WI38 (cell line): ENCODE results near the gene MYOF.
"Not testable (repeated sequence)": the region's sequence is repeated elsewhere in the genome, so short reads cannot be mapped to it uniquely, and the experiment has no call there.

Experiments used
- H3K4me3 ChIP-seq: 2 replicates; pipeline ENCODE4 v1.5.1; 2011; ENCODE audit warnings: low read depth, mild to moderate bottlenecking, control low read depth, low read length
- TF ChIP-seq, protein P1 (sequence below): IDR thresholded peaks from 2 replicates; pipeline ENCODE4 v1.5.1; 2012; ENCODE audit warnings: low read depth, mild to moderate bottlenecking, control low read depth, low read length

MYOF gene

DNA sequence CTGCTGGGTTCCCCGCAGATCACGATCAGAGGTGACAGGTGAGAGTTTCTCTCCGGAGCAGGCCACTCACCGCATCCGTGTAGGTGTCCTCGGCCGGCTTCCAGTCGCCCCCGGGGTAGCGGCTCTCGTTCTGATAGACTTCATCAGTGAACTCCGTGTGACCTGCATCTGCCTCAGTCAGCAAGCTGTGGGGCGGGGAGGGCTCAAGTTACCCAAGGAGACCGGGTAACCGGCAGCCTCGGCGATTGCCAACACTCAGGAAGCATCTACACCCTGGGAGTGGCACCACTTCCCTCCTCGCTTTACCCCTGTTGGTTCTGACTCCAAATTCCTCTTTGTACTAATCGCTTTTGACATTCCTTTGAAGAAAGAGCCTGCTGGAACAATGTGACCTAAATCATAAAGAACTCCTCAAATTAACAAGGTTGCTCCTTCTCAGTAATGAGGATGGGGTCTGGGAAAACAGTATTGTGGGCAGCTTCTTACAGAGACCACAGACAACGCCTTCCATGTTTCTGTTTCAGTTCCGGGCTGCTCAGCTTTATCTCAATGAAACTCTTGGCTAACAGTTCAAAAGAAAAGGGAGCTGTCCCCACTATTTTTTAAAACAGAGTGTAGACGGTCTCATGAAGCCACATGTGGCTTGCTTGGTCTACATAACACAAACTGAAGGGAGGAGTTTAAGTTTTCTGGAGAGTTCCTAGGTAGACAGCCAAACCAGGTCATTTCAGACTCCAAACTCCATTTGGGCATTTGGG is 118.1 kb downstream of the MYOF start:
- no peak overlapping the region for H3K4me3 ChIP-seq
- TF ChIP-seq, protein P1, sequence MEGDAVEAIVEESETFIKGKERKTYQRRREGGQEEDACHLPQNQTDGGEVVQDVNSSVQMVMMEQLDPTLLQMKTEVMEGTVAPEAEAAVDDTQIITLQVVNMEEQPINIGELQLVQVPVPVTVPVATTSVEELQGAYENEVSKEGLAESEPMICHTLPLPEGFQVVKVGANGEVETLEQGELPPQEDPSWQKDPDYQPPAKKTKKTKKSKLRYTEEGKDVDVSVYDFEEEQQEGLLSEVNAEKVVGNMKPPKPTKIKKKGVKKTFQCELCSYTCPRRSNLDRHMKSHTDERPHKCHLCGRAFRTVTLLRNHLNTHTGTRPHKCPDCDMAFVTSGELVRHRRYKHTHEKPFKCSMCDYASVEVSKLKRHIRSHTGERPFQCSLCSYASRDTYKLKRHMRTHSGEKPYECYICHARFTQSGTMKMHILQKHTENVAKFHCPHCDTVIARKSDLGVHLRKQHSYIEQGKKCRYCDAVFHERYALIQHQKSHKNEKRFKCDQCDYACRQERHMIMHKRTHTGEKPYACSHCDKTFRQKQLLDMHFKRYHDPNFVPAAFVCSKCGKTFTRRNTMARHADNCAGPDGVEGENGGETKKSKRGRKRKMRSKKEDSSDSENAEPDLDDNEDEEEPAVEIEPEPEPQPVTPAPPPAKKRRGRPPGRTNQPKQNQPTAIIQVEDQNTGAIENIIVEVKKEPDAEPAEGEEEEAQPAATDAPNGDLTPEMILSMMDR, result no peak

DNA sequence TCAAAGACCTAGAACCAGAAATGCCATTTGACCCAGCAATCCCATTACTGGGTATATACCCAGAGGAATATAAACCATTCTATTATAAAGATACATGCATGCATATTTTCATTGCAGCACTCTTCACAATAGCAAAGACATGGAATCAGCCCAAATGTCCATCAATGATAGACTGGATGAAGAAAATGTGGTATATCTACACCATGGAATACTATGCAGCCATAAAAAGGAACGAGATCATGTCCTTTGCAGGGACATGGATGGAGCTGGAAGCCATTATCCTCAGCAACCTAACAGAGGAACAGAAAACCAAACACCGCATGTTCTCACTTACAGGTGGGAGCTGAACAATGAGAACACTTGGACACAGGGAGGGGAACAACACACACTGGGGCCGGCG is 123.7 kb downstream of the MYOF start:
- H3K4me3 ChIP-seq, result not testable (repeated sequence)

DNA sequence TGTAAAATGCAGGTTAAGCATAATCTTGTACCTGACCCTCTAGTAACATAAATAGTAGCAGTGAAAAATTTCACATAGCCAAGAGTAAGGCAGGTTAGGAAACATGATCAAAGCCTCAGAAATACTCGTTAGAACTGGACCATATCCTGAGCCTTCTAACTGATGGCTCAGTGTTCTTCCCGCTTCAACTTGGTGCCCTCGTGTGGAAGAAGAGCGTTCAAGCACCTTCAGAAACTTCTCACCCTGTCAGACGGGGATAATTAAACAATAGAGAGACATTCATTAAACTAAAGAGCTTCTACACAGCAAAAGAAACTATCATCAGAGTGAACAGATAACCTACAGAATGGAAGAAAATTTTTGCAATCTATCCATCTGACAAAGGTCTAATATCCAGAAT is 124.5 kb downstream of the MYOF start:
- no peak overlapping the region for H3K4me3 ChIP-seq
- TF ChIP-seq, protein P1, result peak; percentile 40

DNA sequence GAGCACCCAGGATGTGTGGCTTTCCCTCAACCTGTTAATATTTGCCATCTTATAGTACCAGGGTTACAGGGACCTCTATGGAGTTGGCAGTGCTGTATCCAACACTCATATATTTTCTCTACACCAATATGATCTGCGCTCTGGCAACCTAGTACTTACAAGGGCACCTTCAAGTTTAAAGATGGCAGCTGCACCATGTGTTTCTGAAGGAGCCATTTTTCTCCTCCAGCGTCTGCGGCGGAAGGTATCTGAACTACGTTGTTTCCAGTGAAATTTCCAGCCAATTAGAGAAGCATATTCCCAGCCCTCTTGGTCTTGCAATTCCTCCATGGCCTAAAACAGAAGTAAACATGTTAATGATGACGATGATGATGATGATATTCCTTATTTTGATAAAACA is 125.6 kb downstream of the MYOF start:
- TF ChIP-seq, protein P1, result no peak
- H3K4me3 ChIP-seq, result no peak overlapping the region

DNA sequence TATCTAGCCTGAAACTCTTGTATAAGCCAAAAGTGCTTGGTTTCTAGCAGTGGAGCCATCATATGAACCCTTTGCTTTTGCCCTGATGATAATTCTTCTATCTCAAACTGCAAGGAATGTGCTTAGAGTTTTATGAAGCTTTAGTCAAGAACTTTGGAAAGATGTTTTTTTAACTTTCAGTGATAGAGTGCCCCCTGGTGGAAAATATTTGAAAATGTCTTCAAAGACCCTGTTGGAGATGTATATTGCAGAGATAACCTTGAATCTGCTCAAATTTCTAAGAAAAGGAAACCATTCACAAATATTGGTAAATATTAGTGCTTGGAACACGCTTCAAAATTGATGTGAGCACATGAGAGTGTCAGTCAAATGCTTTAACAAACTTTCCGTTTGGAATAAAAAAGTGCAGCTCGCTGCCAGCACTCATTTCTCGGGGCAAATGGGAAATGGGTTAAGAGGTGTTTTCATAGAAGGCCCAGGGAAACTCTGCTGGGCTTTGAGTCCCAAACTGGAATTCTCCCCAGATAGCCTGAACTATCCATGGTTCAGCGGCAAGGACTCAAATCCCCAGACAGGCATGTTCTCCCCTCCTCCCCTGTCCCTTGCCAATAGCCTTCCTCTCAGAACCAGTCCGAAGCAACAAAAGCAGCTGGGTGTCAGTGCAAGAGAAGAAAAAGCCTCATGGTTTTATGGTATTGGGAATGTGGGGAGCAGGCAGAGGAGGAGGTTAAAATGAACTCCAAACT is 129.3 kb downstream of the MYOF start:
- TF ChIP-seq, protein P1, result no peak
- H3K4me3 ChIP-seq, result no peak overlapping the region

DNA sequence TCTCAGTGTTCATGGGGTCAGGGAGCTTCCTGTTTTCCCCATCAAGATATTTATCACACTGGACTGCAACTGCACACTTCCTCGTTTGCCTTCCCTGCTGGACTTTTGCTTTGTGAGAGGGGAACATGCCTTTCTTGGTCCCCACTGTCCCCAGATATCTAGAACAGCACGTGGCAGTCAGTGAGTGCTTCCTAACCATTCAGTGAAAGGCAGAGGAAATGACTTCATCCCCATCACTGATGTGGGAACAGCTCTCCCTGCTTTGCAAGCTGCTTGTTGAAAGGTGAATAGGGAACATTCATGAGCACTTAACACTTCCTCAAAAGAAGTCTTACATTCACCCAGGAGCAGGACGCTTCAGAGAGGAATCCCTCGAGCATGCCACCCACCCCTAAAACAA is 135.4 kb downstream of the MYOF start:
- H3K4me3 ChIP-seq, result no peak overlapping the region
- TF ChIP-seq, protein P1, result no peak

DNA sequence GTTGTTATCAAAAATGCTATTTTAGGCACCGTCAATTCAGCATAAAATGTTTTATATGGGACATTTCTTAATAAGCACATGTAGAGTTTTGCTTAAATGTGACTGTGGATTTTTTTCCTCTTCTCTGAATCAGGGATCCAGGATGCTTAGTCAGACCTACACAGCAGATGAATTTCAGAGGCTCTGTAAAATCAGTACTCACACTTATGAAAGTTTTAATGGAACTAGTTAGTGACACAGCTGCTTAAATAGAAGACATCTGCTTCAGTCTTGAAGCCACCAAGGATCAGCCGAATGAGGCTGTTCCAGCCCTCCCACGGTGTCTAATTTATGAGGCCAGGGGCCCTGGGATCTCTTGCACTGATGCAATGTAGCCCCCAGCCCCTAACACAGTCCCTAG is 136.0 kb downstream of the MYOF start:
- TF ChIP-seq, protein P1, result no peak
- no peak overlapping the region for H3K4me3 ChIP-seq

DNA sequence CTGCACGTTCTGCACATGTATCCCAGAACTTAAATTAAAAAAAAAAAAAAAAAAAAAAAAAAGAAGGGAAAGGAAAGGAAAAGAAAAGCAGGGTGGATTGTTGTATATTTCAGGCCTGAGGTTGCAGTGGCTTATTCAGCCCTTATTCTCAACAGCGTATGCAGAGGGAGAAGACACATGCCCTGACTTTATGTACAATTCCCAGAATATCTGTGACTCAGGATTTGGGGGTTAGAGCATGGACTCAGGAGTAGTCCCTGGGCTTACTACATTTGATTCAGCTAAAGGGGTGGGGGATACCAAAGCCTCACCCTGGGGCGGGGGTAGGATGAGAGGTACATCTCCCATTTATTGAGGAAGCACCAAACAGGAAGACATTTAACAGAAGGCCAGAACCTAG is 137.4 kb downstream of the MYOF start:
- TF ChIP-seq, protein P1, result no peak
- no peak overlapping the region for H3K4me3 ChIP-seq
